Small intestine (tissue), 7 donors: ENCODE results near the gene KIAA1549. TPM values are rescaled to one million over a fixed set of nuclear protein-coding genes. Genes with fewer than 3 reads are reported as not detected.
"Not testable (repeated sequence)": the region's sequence is repeated elsewhere in the genome, so short reads cannot be mapped to it uniquely, and the experiment has no call there.

ENCODE experiments used
- DNase-seq, 2 donors: peaks; one replicate each; pipeline versions ENCODE4 v3.0.0 to v3.0.0-alpha.2; 2013
- FAIRE-seq: peaks from 2 replicates; lab custom pipeline; 2012; peaks lifted over from hg19 to GRCh38; lab: Jason Lieb, UNC
- H3K27ac ChIP-seq, 3 donors: one replicate each; pipeline ENCODE4 v1.5.1; 2013; ENCODE audit warnings: low read length in 2 of 3, mild to moderate bottlenecking in 2 of 3, control low read depth in 1 of 3, inconsistent platforms in 1 of 3, low read depth in 1 of 3, moderate library complexity in 1 of 3
- H3K27me3 ChIP-seq, 3 donors: one replicate each; pipeline ENCODE4 v1.6.1; 2013; ENCODE audit warnings: low read length in 3 of 3, inconsistent platforms in 1 of 3; ENCODE audit not compliant: control insufficient read depth in 3 of 3, insufficient read depth in 3 of 3
- H3K36me3 ChIP-seq, 3 donors: one replicate each; pipeline ENCODE4 v1.6.1; 2013; ENCODE audit warnings: low read length in 3 of 3, inconsistent platforms in 1 of 3, low read depth in 1 of 3, mild to moderate bottlenecking in 1 of 3, moderate library complexity in 1 of 3; ENCODE audit not compliant: control insufficient read depth in 3 of 3, insufficient read depth in 2 of 3
- H3K4me1 ChIP-seq, 3 donors: one replicate each; pipeline ENCODE4 v1.6.1; 2013; ENCODE audit warnings: low read length in 2 of 3, inconsistent platforms in 1 of 3, low read depth in 1 of 3, mild to moderate bottlenecking in 1 of 3, moderate library complexity in 1 of 3; ENCODE audit not compliant: control insufficient read depth in 3 of 3, insufficient read depth in 2 of 3
- H3K4me3 ChIP-seq, 3 donors: one replicate each; pipeline ENCODE4 v1.5.1; 2013; ENCODE audit warnings: low read length in 3 of 3, control low read depth in 1 of 3, inconsistent platforms in 1 of 3, low read depth in 1 of 3, mild to moderate bottlenecking in 1 of 3, moderate library complexity in 1 of 3
- H3K9me3 ChIP-seq, 2 donors: one replicate each; pipeline ENCODE4 v1.6.1; 2013; ENCODE audit warnings: low read depth in 1 of 2, low read length in 1 of 2; ENCODE audit not compliant: control insufficient read depth in 2 of 2, insufficient read depth in 1 of 2
- WGBS, 3 donors: extraction: QIAGEN DNeasy Blood & Tissue Kit; methylation state at CpG; one replicate each; pipeline ENCODE4 v1.1.7; 2013; 5-methylcytosine and 5-hydroxymethylcytosine counted together
- polyA plus RNA-seq, 4 donors: library from polyadenylated mRNA; stranded (reverse) in 3 of 4; unstranded in 1 of 4; fragments of 200-250 nt in 3 of 4; fragments of 120-200 nt in 1 of 4; gene quantifications; one replicate each; pipeline versions ENCODE4 v1.2.1 to v1.2.3, GENCODE V29; 2013
- donor health status: healthy with polysubstance abuse.
- donor health status: control.
- donor health status: control.
- donor health status: Bipolar disorder and iron deficiency.
- donor health status: healthy.

The KIAA1549 gene
- polyA plus RNA-seq, 4 donors: under 0.01 to 2.7 (median 1.2) TPM

GRCh38 chr7:138799336-138800000 lies 181.7 kb downstream of the KIAA1549 start:
- whole genome bisulfite sequencing, 3 donors: 43 to 62% (median 52%) methylated on average over 7 of the region's 7 CpGs

GRCh38 chr7:138798836-138799235 lies 182.4 kb downstream of the KIAA1549 start:
- Histone ChIP-seq H3K36me3 (no peaks in the 10 kb centered on the region), H3K27ac (no peak overlapping the region), H3K4me3 (no peak overlapping the region), H3K4me1 (peaks cover 0 to 5% (median 0%) of the 10 kb centered on the region in 3 donors), H3K9me3 (no peaks in the 10 kb centered on the region), H3K27me3 (peaks cover 0 to 2% (median 0%) of the 10 kb centered on the region in 3 donors)
- FAIRE-seq (no peak), DNase-seq (peak; percentile 14 to 81)
- WGBS, 3 donors: 15 to 45% (median 31%) methylated on average over 5 of the region's 5 CpGs

More at GRCh38 chr7:138799336-138800000, 181.7 kb downstream of the KIAA1549 start:
- no peaks in the 10 kb centered on the region for H3K9me3 ChIP-seq
- H3K36me3 ChIP-seq: no peaks in the 10 kb centered on the region
- peaks cover 0 to 2% (median 0%) of the 10 kb centered on the region in 3 donors for H3K27me3 ChIP-seq
- FAIRE-seq (no peak), DNase-seq (peak; percentile 33 to 67)
- H3K27ac ChIP-seq: peak overlapping the region in 1 of 3 donors; percentile 6
- H3K4me1 ChIP-seq: peaks cover 0 to 5% (median 0%) of the 10 kb centered on the region in 3 donors
- no peak overlapping the region for H3K4me3 ChIP-seq

GRCh38 chr7:138797715-138798320 lies 183.4 kb downstream of the KIAA1549 start, which contains the start of the genes ATP6V0A4 and TMEM213:
ATP6V0A4 (minus strand) TSS chr7:138798196; CDS start chr7:138771247, 26,949 bp downstream.
TMEM213 (plus strand) TSS chr7:138797994; CDS start chr7:138798105, 111 bp downstream.
- 26 to 48% (median 39%) methylated on average over 14 of the region's 14 CpGs for WGBS, 3 donors
- Histone ChIP-seq H3K27ac (no peak within 1 kb of the TSS), H3K9me3 (no peaks in the 10 kb centered on the region), H3K4me3 (no peak within 1 kb of the TSS), H3K36me3 (no peaks in the 10 kb centered on the region), H3K27me3 (peaks cover 0 to 2% (median 0%) of the 10 kb centered on the region in 3 donors), H3K4me1 (peaks cover 0 to 5% (median 0%) of the 10 kb centered on the region in 3 donors)
- FAIRE-seq: no peak
- peak in 1 of 2 donors; percentile 31 for DNase-seq

- not testable (repeated sequence) for FAIRE-seq, H3K9me3 ChIP-seq, H3K36me3 ChIP-seq, H3K27me3 ChIP-seq, H3K4me1 ChIP-seq, H3K27ac ChIP-seq, H3K4me3 ChIP-seq, DNase-seq
- WGBS, 3 donors: 67 to 91% (median 82%) methylated on average over 4 of the region's 4 CpGs
Measured at GRCh38 chr7:138797046-138797445, 184.1 kb downstream of the KIAA1549 start.

GRCh38 chr7:138796038-138796615 lies 185.1 kb downstream of the KIAA1549 start:
- WGBS, 3 donors: 78 to 82% (median 79%) methylated on average over 9 of the region's 9 CpGs
- FAIRE-seq: no peak
- no peaks in the 10 kb centered on the region for H3K27me3 ChIP-seq
- H3K27ac ChIP-seq: no peak overlapping the region
- H3K4me3 ChIP-seq: no peak overlapping the region
- H3K9me3 ChIP-seq: no peaks in the 10 kb centered on the region
- peaks cover 0 to 5% (median 0%) of the 10 kb centered on the region in 3 donors for H3K4me1 ChIP-seq
- DNase-seq: no peak
- H3K36me3 ChIP-seq: no peaks in the 10 kb centered on the region

GRCh38 chr7:138785587-138786437 lies 195.4 kb downstream of the KIAA1549 start:
- WGBS, 3 donors: 29 to 52% (median 33%) methylated on average over 10 of the region's 10 CpGs
- no peaks in the 10 kb centered on the region for H3K36me3 ChIP-seq
- no peaks in the 10 kb centered on the region for H3K27me3 ChIP-seq
- H3K27ac ChIP-seq: no peak overlapping the region
- DNase-seq: peak; percentile 17 to 61
- peaks cover 0 to 8% of the 10 kb centered on the region in 2 donors for H3K9me3 ChIP-seq
- no peak overlapping the region for H3K4me3 ChIP-seq
- FAIRE-seq: no peak
- H3K4me1 ChIP-seq: no peaks in the 10 kb centered on the region

- no peak for DNase-seq
- H3K27me3 ChIP-seq: no peaks in the 10 kb centered on the region
- FAIRE-seq: no peak
- H3K4me3 ChIP-seq: no peak overlapping the region
- no peaks in the 10 kb centered on the region for H3K4me1 ChIP-seq
- H3K36me3 ChIP-seq: no peaks in the 10 kb centered on the region
- 59 to 85% (median 81%) methylated on average over 4 of the region's 4 CpGs for WGBS, 3 donors
- H3K27ac ChIP-seq: no peak overlapping the region
- peaks cover 0 to 8% of the 10 kb centered on the region in 2 donors for H3K9me3 ChIP-seq
Measured at GRCh38 chr7:138784692-138785091, 196.5 kb downstream of the KIAA1549 start.
